ENCODE data around the gene ALDH7A1. TPM values are rescaled to one million over a fixed set of nuclear protein-coding genes. Genes with fewer than 3 reads are reported as not detected.
A peak's percentile ranks its signal among the peaks of the same experiment; 100 is the strongest.

ALDH7A1 gene
- total RNA-seq, 1 experiment from 2014 or later: 176 TPM

GRCh38 chr5:126594748-126595485, at the start of gene ALDH7A1 (continued):
- TF ChIP-seq ERG (CRISPR knock-in tag; IDR thresholded peaks at IDR 0.05) (no peak), MLX (CRISPR knock-in tag; IDR thresholded peaks at IDR 0.05) (no peak), RELA (CRISPR knock-in tag; IDR thresholded peaks at IDR 0.05; ENCODE audit: borderline replicate concordance) (no peak), USF1 (CRISPR knock-in tag; IDR thresholded peaks at IDR 0.05) (no peak), ZNF423 (CRISPR knock-in tag; IDR thresholded peaks at IDR 0.05) (no peak), FOXP1 (CRISPR knock-in tag; IDR thresholded peaks at IDR 0.05; ENCODE audit: borderline replicate concordance) (peak; percentile 67; the same call in 1 of the 2 replicates), TEAD4 (CRISPR knock-in tag; IDR thresholded peaks at IDR 0.05) (no peak), ZNF532 (CRISPR knock-in tag; IDR thresholded peaks at IDR 0.05; ENCODE audit: borderline replicate concordance) (0 out of 2 replicates have a peak, but pooled peaks have one; percentile 30), USF2 (CRISPR knock-in tag; IDR thresholded peaks at IDR 0.05) (0 out of 2 replicates have a peak, but pooled peaks have one; percentile 14), FOXK1 (CRISPR knock-in tag; IDR thresholded peaks at IDR 0.05) (no peak), MAX (CRISPR knock-in tag; IDR thresholded peaks at IDR 0.05) (no peak; the same call in 1 of the 2 replicates)

- POLR2A ChIA-PET: interaction anchor here (1.1 kb wide), 1 partner anchor 137 kb away, joined by 3 read pairs; no protein-coding TSS in a partner anchor
- H3K4me1 Mint-ChIP-seq: no peaks in the 10 kb centered on the region
These were observed 46.4 kb upstream of the ALDH7A1 start for GRCh38 chr5:126641387-126641786.

More at GRCh38 chr5:126641387-126641786, 46.4 kb upstream of the ALDH7A1 start:
- CTCF ChIA-PET: no interaction called here
- no peak for DNase-seq (ENCODE audit: low spot score)
- Mint-ChIP-seq H3K27me3 (ENCODE audit: low read depth) (no peaks in the 10 kb centered on the region), H3K9me3 (peaks cover 13% of the 10 kb centered on the region), H3K4me3 (no peak overlapping the region), H3K36me3 (peaks cover 15% of the 10 kb centered on the region), H3K27ac (no peak overlapping the region)
- no peak for ATAC-seq
- TF ChIP-seq ATF2 (CRISPR knock-in tag; IDR thresholded peaks at IDR 0.05; ENCODE audit: borderline replicate concordance, low read depth): no peak
- TF ChIP-seq SMAD4 (CRISPR knock-in tag; IDR thresholded peaks at IDR 0.05): no peak
- no peak for TF ChIP-seq KAT7 (CRISPR knock-in tag; IDR thresholded peaks at IDR 0.05; ENCODE audit: borderline replicate concordance)
- TF ChIP-seq ZNF671 (CRISPR knock-in tag; IDR thresholded peaks at IDR 0.05): no peak

Data from WTC11 (cell line).